Measurements from ENCODE around the gene EFL1. TPM values are rescaled to one million over a fixed set of nuclear protein-coding genes. Genes with fewer than 3 reads are reported as not detected.

Gene EFL1
- 21.5 and 35.1 TPM in 2 replicates for total RNA-seq

GRCh38 chr15:82262422-82263026 is at the start of gene EFL1, which contains the start of gene SAXO2:
TSS of gene EFL1 (minus strand) at chr15:82262734. CDS start at chr15:82261778, 956 bp downstream.
TSS of gene SAXO2 (plus strand) at chr15:82262818. CDS start at chr15:82262880, 62 bp downstream.

Other genes with a start within 250 kb of the EFL1 start
- 3.2 and 6.6 TPM in 2 replicates for gene MEX3B, start 216.7 kb downstream of the EFL1 start, total RNA-seq
- gene SAXO2, start 84 bp upstream of the EFL1 start, total RNA-seq = 0.44 and 0.50 TPM in 2 replicates
- gene GOLGA6L10, start 86.7 kb upstream of the EFL1 start, total RNA-seq = under 0.01 and 0.44 TPM in 2 replicates
- 0.99 and 1.6 TPM in 2 replicates for gene GOLGA6L9, start 167.1 kb upstream of the EFL1 start, total RNA-seq

All from smooth muscle cell of trachea (primary cell).